Activated CD4-positive, alpha-beta T cell treated with anti-CD3 and anti-CD28 coated beads, Interleukin-2, amount 50 U/mL, for 1 hour (primary cell): ENCODE results near the gene UBXN11.

Source experiments
- DNase-seq: peaks from one replicate; pipeline ENCODE4 v3.0.0-alpha.2; 2020

The UBXN11 gene

GRCh38 chr1:26306290-26307229 lies at the start of gene UBXN11:
TSS of gene UBXN11 (minus strand) at chr1:26306636. CDS start at chr1:26302883, 3,753 bp downstream.
- peak; percentile 90 for DNase-seq

GRCh38 chr1:26356106-26356505 lies 49.7 kb upstream of the UBXN11 start:
- DNase-seq, result no peak

GRCh38 chr1:26354972-26355371 lies 48.5 kb upstream of the UBXN11 start:
- no peak for DNase-seq

- DNase-seq, result no peak
Observed at GRCh38 chr1:26353976-26354820, 47.8 kb upstream of the UBXN11 start, which contains the start of gene CRYBG2. TSS of gene CRYBG2 (minus strand) at chr1:26354130. CDS start at chr1:26346657, 7,473 bp downstream.

- DNase-seq, result no peak
Observed at GRCh38 chr1:26353210-26353859, 46.9 kb upstream of the UBXN11 start.

GRCh38 chr1:26352338-26352679 lies 45.9 kb upstream of the UBXN11 start:
- DNase-seq, result no peak

- DNase-seq, result no peak
Observed at GRCh38 chr1:26351590-26352337, 45.3 kb upstream of the UBXN11 start.

- DNase-seq, result no peak
Observed at GRCh38 chr1:26350701-26351589, 44.5 kb upstream of the UBXN11 start.

GRCh38 chr1:26350343-26350700 lies 43.9 kb upstream of the UBXN11 start:
- DNase-seq, result no peak

GRCh38 chr1:26349877-26350244 lies 43.4 kb upstream of the UBXN11 start:
- DNase-seq, result no peak

- DNase-seq, result no peak
Observed at GRCh38 chr1:26349188-26349876, 42.9 kb upstream of the UBXN11 start.

- DNase-seq, result no peak
Observed at GRCh38 chr1:26346274-26347033, 40.0 kb upstream of the UBXN11 start.

GRCh38 chr1:26345718-26346117 lies 39.3 kb upstream of the UBXN11 start:
- no peak for DNase-seq

- DNase-seq, result no peak
Observed at GRCh38 chr1:26344147-26344920, 37.9 kb upstream of the UBXN11 start.

- DNase-seq, result no peak
Observed at GRCh38 chr1:26340047-26340481, 33.6 kb upstream of the UBXN11 start.

GRCh38 chr1:26338670-26339069 lies 32.2 kb upstream of the UBXN11 start:
- no peak for DNase-seq

- DNase-seq, result no peak
Observed at GRCh38 chr1:26337625-26338024, 31.2 kb upstream of the UBXN11 start.

- DNase-seq, result no peak
Observed at GRCh38 chr1:26337206-26337535, 30.7 kb upstream of the UBXN11 start.

- peak; percentile 87 for DNase-seq
Observed at GRCh38 chr1:26336477-26337205, 30.2 kb upstream of the UBXN11 start.
